K562 (cell line): Measurements from ENCODE around the gene ASB6. TPM values are rescaled to one million over a fixed set of nuclear protein-coding genes. Genes with fewer than 3 reads are reported as not detected.

ENCODE experiments used
- ARID1B ChIP-seq: fragments of 450-650 bp; IDR thresholded peaks from 2 replicates; pipeline ENCODE4 v1.6.1; 2016; ENCODE audit warnings: antibody characterized with exemption, mild to moderate bottlenecking, inconsistent platforms
- CEBPB ChIP-seq: fragments of 450-650 bp; IDR thresholded peaks from 2 replicates; pipeline ENCODE4 v1.6.1; 2016; ENCODE audit warnings: missing genetic modification characterization, missing compliant biosample characterization
- GTF2E2 ChIP-seq: fragments of 200-800 bp; sonication (Bioruptor generic); IDR thresholded peaks from 2 replicates; pipeline ENCODE4 v1.6.1; 2016; ENCODE audit warnings: missing genetic modification characterization, missing compliant biosample characterization
- KAT8 ChIP-seq: fragments of 450-650 bp; IDR thresholded peaks from 2 replicates; pipeline ENCODE4 v1.6.1; 2016; ENCODE audit warnings: low read depth, mild to moderate bottlenecking
- MTA3 ChIP-seq: fragments of 450-650 bp; formaldehyde crosslinking; IDR thresholded peaks from 2 replicates; pipeline ENCODE4 v1.6.1; 2017; ENCODE audit warnings: mild to moderate bottlenecking, borderline replicate concordance
- MXI1 ChIP-seq: IDR thresholded peaks from 2 replicates; pipeline ENCODE4 v1.6.1; 2011; ENCODE audit warnings: low read depth, mild to moderate bottlenecking, improper control_type of control experiment, low read length
- RBM17 ChIP-seq: fragments of 200-400 bp; formaldehyde crosslinking; IDR thresholded peaks from 2 replicates; pipeline ENCODE4 v1.6.1; 2017; ENCODE audit warnings: low read depth, mild to moderate bottlenecking, low read length, borderline replicate concordance
- SOX6 ChIP-seq: fragments of 450-650 bp; IDR thresholded peaks from 2 replicates; pipeline ENCODE4 v1.6.1; 2014; ENCODE audit warnings: mild to moderate bottlenecking
- SRF ChIP-seq, 2 experiments: fragments of 250-450, 450-650 bp in 1 of 2; sonication (Bioruptor Pico) in 1 of 2; sonication (generic) in 1 of 2; formaldehyde crosslinking; IDR thresholded peaks; 2 replicates each; pipeline versions ENCODE4 v1.5.0 to v1.5.1; 2020 to 2022; ENCODE audit warnings: mild to moderate bottlenecking in 1 of 2, missing genetic modification reagents in 1 of 2
- SUPT5H ChIP-seq: fragments of 450-650 bp; IDR thresholded peaks from 2 replicates; pipeline ENCODE4 v1.6.1; 2016
- TAF7 ChIP-seq: fragments of 450-650 bp; IDR thresholded peaks from 2 replicates; pipeline ENCODE4 v1.6.1; 2016; ENCODE audit warnings: missing genetic modification characterization, missing compliant biosample characterization
- TAF9B ChIP-seq: fragments of 450-650 bp; IDR thresholded peaks from 2 replicates; pipeline ENCODE4 v1.6.1; 2018; ENCODE audit warnings: mild to moderate bottlenecking; ENCODE audit not compliant: partially characterized antibody
- TRIM28 ChIP-seq: fragments of 450-650 bp; IDR thresholded peaks from 2 replicates; pipeline ENCODE4 v1.6.1; 2017
- ZNF589 ChIP-seq: fragments of 200-800 bp; sonication (Bioruptor generic); IDR thresholded peaks from 2 replicates; pipeline ENCODE4 v1.6.1; 2016; ENCODE audit warnings: low read depth, missing genetic modification characterization, missing compliant biosample characterization
- polyA plus RNA-seq, 8 experiments: library from polyadenylated mRNA; depleted of rRNA in 4 of 8; stranded (reverse) in 5 of 8; unstranded in 3 of 8; fragments of >200 nt; fragmentation: Nextera tagmentation in 2 of 8; fragmentation: Illumina TruSeq in 1 of 8; extraction: Ambion mirVana in 2 of 8; extraction: Trizol in 1 of 8; gene quantifications; 2 replicates each; pipeline versions ENCODE4 v1.2.1 to v1.2.3, GENCODE V29; 2011 to 2014; ENCODE audit warnings: inconsistent platforms in 1 of 8, missing spikeins in 1 of 8
- total RNA-seq, 7 experiments: library from RNA; depleted of rRNA in 6 of 7; stranded (reverse); fragments of >200 nt in 6 of 7; fragmentation: Illumina TruSeq in 2 of 7; extraction: Trizol in 2 of 7; gene quantifications; 2 replicates each; pipeline versions ENCODE4 v1.2.1 to v1.2.3, GENCODE V29; 2011 to 2021; ENCODE audit warnings: low replicate concordance in 1 of 7
- TF ChIP-seq, protein P1 (sequence below): fragments of 450-650 bp; IDR thresholded peaks from 2 replicates; pipeline ENCODE4 v1.6.1; 2018; ENCODE audit warnings: mild to moderate bottlenecking, low read depth; ENCODE audit not compliant: partially characterized antibody
- TF ChIP-seq, protein P2 (sequence below): fragments of 250-450 bp; sonication (Bioruptor Pico); IDR thresholded peaks from 2 replicates; pipeline ENCODE4 v1.8.0; 2022; ENCODE audit warnings: moderate library complexity, mild to moderate bottlenecking, inconsistent platforms
- TF ChIP-seq, protein P3 (sequence below), 2 experiments: IDR thresholded peaks; 2 replicates each; pipeline ENCODE4 v1.6.1; 2011; ENCODE audit warnings: borderline replicate concordance in 1 of 2, control low read depth in 1 of 2, low read depth in 1 of 2, low read length in 1 of 2, mild to moderate bottlenecking in 1 of 2, mixed read lengths in 1 of 2, moderate library complexity in 1 of 2; ENCODE audit not compliant: insufficient read depth in 1 of 2, insufficient read length in 1 of 2, poor library complexity in 1 of 2, severe bottlenecking in 1 of 2; ENCODE audit errors: extremely low read depth in 1 of 2
- TF ChIP-seq, protein P4 (sequence below): IDR thresholded peaks from 2 replicates; pipeline ENCODE4 v1.6.1; 2012; ENCODE audit warnings: low read depth, low read length, improper control_type of control experiment, borderline replicate concordance

The ASB6 gene
- total and polyA plus RNA-seq, 9 of the 15 experiments (the other 6 are each of a cell fraction or from before 2014, with no cell fraction given) = 0.92 to 17.8 (median 11.3) TPM

DNA sequence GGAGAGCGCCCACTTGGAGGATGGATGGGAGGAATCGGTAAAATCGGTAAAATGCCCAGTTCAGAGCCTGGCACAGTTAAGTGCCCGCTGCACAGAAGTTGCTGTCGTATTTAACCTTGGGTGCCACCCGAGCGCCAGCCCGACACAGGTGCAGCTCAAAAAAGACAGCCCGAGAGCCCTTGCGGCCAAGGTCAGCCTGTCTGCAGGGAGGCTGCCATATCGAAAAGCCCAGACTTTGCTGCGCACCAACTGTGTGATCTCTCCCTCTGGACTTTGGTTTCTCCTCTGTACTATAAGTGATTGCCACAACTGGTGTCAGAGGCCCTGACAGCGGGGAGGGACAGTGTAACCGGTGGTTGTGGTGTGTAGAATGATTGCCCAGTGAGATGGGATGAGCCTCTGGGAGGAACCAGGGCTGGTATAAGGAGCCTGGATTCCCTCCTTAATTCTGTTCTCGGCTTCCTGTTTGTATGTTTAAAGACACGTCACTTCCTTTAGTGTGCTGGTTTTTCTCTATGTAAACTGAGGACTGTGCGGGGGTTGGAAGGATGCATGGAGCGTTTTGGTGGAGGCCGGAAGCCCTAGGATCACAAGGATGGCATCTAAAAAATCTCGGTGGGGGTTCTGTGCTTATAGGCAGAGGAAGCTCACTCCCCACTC is 15.2 kb downstream of the ASB6 start (continued):
- TF ChIP-seq MTA3 (no peak), ZNF589 (CRISPR knock-in tag) (no peak), TAF9B (no peak), TAF7 (no peak), GTF2E2 (tag) (peak; percentile 10; the same call in 1 of the 2 replicates), KAT8 (no peak), SOX6 (no peak), SUPT5H (no peak), CEBPB (no peak), RBM17 (no peak), TRIM28 (no peak), ARID1B (no peak), MXI1 (no peak), SRF (CRISPR knock-in tag; IDR thresholded peaks at IDR 0.05) (no peak; a peak in 1 of 4 replicates)
- TF ChIP-seq, protein P1, sequence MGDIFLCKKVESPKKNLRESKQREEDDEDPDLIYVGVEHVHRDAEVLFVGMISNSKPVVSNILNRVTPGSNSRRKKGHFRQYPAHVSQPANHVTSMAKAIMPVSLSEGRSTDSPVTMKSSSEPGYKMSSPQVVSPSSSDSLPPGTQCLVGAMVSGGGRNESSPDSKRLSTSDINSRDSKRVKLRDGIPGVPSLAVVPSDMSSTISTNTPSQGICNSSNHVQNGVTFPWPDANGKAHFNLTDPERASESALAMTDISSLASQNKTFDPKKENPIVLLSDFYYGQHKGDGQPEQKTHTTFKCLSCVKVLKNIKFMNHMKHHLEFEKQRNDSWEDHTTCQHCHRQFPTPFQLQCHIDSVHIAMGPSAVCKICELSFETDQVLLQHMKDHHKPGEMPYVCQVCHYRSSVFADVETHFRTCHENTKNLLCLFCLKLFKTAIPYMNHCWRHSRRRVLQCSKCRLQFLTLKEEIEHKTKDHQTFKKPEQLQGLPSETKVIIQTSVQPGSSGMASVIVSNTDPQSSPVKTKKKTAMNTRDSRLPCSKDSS = no peak
- TF ChIP-seq, protein P2, sequence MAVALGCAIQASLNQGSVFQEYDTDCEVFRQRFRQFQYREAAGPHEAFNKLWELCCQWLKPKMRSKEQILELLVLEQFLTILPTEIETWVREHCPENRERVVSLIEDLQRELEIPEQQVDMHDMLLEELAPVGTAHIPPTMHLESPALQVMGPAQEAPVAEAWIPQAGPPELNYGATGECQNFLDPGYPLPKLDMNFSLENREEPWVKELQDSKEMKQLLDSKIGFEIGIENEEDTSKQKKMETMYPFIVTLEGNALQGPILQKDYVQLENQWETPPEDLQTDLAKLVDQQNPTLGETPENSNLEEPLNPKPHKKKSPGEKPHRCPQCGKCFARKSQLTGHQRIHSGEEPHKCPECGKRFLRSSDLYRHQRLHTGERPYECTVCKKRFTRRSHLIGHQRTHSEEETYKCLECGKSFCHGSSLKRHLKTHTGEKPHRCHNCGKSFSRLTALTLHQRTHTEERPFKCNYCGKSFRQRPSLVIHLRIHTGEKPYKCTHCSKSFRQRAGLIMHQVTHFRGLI (CRISPR knock-in tag) = no peak
- TF ChIP-seq, protein P3, sequence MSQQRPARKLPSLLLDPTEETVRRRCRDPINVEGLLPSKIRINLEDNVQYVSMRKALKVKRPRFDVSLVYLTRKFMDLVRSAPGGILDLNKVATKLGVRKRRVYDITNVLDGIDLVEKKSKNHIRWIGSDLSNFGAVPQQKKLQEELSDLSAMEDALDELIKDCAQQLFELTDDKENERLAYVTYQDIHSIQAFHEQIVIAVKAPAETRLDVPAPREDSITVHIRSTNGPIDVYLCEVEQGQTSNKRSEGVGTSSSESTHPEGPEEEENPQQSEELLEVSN (IDR thresholded peaks at IDR 0.05; ENCODE audit: borderline replicate concordance in 1 of 2, extremely low read depth in 1 of 2, insufficient read depth in 1 of 2, insufficient read length in 1 of 2, low read depth in 1 of 2, low read length in 1 of 2, poor library complexity in 1 of 2, severe bottlenecking in 1 of 2) = peak; percentile 5 to 9
- TF ChIP-seq, protein P4, sequence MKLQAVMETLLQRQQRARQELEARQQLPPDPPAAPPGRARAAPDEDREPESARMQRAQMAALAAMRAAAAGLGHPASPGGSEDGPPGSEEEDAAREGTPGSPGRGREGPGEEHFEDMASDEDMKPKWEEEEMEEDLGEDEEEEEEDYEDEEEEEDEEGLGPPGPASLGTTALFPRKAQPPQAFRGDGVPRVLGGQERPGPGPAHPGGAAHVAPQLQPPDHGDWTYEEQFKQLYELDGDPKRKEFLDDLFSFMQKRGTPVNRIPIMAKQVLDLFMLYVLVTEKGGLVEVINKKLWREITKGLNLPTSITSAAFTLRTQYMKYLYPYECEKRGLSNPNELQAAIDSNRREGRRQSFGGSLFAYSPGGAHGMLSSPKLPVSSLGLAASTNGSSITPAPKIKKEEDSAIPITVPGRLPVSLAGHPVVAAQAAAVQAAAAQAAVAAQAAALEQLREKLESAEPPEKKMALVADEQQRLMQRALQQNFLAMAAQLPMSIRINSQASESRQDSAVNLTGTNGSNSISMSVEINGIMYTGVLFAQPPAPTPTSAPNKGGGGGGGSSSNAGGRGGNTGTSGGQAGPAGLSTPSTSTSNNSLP = no peak
